ENCODE measurements around the gene DALRD3.

Gene DALRD3

GRCh38 chr3:49034650-49035049, 16.3 kb upstream of the DALRD3 start:
- DNase-seq (ENCODE audit: low read depth in 1 of 2, low spot score in 1 of 2): no peak

GRCh38 chr3:49032646-49033304, 14.4 kb upstream of the DALRD3 start:
- TF ChIP-seq SPI1 (IDR thresholded peaks at IDR 0.05; ENCODE audit: borderline replicate concordance, low read depth) (no peak), CTCF (IDR thresholded peaks at IDR 0.05; ENCODE audit: insufficient read depth, low read length) (no peak), POLR2AphosphoS5 (IDR thresholded peaks at IDR 0.05; ENCODE audit: low read depth) (no peak), GABPA (IDR thresholded peaks at IDR 0.05; ENCODE audit: low read depth) (no peak), REST (IDR thresholded peaks at IDR 0.05; ENCODE audit: insufficient replicate concordance, low read depth) (no peak)
- Histone ChIP-seq H3K4me3 (replicated peaks; ENCODE audit: insufficient read depth, low read length) (no peak overlapping the region), H3K27ac (replicated peaks) (no peak overlapping the region), H3K27me3 (ENCODE audit: insufficient read depth, poor library complexity, severe bottlenecking) (no peaks in the 10 kb centered on the region)
- DNase-seq (ENCODE audit: low read depth in 1 of 2, low spot score in 1 of 2): no peak

More at GRCh38 chr3:49034650-49035049, 16.3 kb upstream of the DALRD3 start:
- Histone ChIP-seq H3K4me3 (replicated peaks; ENCODE audit: insufficient read depth, low read length) (no peak overlapping the region), H3K27me3 (ENCODE audit: insufficient read depth, poor library complexity, severe bottlenecking) (no peaks in the 10 kb centered on the region), H3K27ac (replicated peaks) (no peak overlapping the region)
- no peak for TF ChIP-seq CTCF (IDR thresholded peaks at IDR 0.05; ENCODE audit: insufficient read depth, low read length)
- no peak for TF ChIP-seq POLR2AphosphoS5 (IDR thresholded peaks at IDR 0.05; ENCODE audit: low read depth)
- TF ChIP-seq GABPA (IDR thresholded peaks at IDR 0.05; ENCODE audit: low read depth): no peak
- TF ChIP-seq REST (IDR thresholded peaks at IDR 0.05; ENCODE audit: insufficient replicate concordance, low read depth): no peak
- no peak for TF ChIP-seq SPI1 (IDR thresholded peaks at IDR 0.05; ENCODE audit: borderline replicate concordance, low read depth)

- no peak overlapping the region for H3K4me3 ChIP-seq (replicated peaks; ENCODE audit: insufficient read depth, low read length)
- no peaks in the 10 kb centered on the region for H3K27me3 ChIP-seq (ENCODE audit: insufficient read depth, poor library complexity, severe bottlenecking)
- TF ChIP-seq REST (IDR thresholded peaks at IDR 0.05; ENCODE audit: insufficient replicate concordance, low read depth) (no peak), POLR2AphosphoS5 (IDR thresholded peaks at IDR 0.05; ENCODE audit: low read depth) (no peak), SPI1 (IDR thresholded peaks at IDR 0.05; ENCODE audit: borderline replicate concordance, low read depth) (no peak), GABPA (IDR thresholded peaks at IDR 0.05; ENCODE audit: low read depth) (no peak), CTCF (IDR thresholded peaks at IDR 0.05; ENCODE audit: insufficient read depth, low read length) (no peak)
- no peak for DNase-seq (ENCODE audit: low read depth in 1 of 2, low spot score in 1 of 2)
- no peak overlapping the region for H3K27ac ChIP-seq (replicated peaks)
Measured at GRCh38 chr3:49030321-49030720, 11.9 kb upstream of the DALRD3 start.
